ENCODE data around the gene ALKAL2.
"Not testable (repeated sequence)": the region's sequence is repeated elsewhere in the genome, so short reads cannot be mapped to it uniquely, and the experiment has no call there.

The ALKAL2 gene

GRCh38 chr2:287911-288757 is at the start of gene ALKAL2:
Gene ALKAL2, minus strand, starts transcription at chr2:288091. Its CDS starts 256 bp downstream, at chr2:287835.
- DNase-seq: no peak

GRCh38 chr2:336949-337348 is 49.1 kb upstream of the ALKAL2 start:
- DNase-seq: not testable (repeated sequence)

GRCh38 chr2:336360-336759 is 48.5 kb upstream of the ALKAL2 start:
- DNase-seq: no peak

- DNase-seq: no peak
Measured at GRCh38 chr2:332592-332991, 44.7 kb upstream of the ALKAL2 start.

GRCh38 chr2:328761-329160 is 40.9 kb upstream of the ALKAL2 start:
- DNase-seq: no peak

- DNase-seq: no peak
Measured at GRCh38 chr2:323035-323434, 35.1 kb upstream of the ALKAL2 start.

GRCh38 chr2:322326-322725 is 34.4 kb upstream of the ALKAL2 start:
- DNase-seq: no peak

GRCh38 chr2:320561-320960 is 32.7 kb upstream of the ALKAL2 start:
- no peak for DNase-seq

- no peak for DNase-seq
Measured at GRCh38 chr2:319059-319600, 31.2 kb upstream of the ALKAL2 start.

- DNase-seq: no peak
Measured at GRCh38 chr2:317501-318424, 29.9 kb upstream of the ALKAL2 start.

- no peak for DNase-seq
Measured at GRCh38 chr2:316381-316780, 28.5 kb upstream of the ALKAL2 start.

GRCh38 chr2:315925-316324 is 28.0 kb upstream of the ALKAL2 start:
- not testable (repeated sequence) for DNase-seq

- DNase-seq: no peak
Measured at GRCh38 chr2:314561-315336, 26.9 kb upstream of the ALKAL2 start.

GRCh38 chr2:313991-314390 is 26.1 kb upstream of the ALKAL2 start:
- DNase-seq: no peak

- DNase-seq: no peak
Measured at GRCh38 chr2:310994-311393, 23.1 kb upstream of the ALKAL2 start.

- no peak for DNase-seq
Measured at GRCh38 chr2:309954-310510, 22.1 kb upstream of the ALKAL2 start.

GRCh38 chr2:309148-309953 is 21.5 kb upstream of the ALKAL2 start:
- DNase-seq: no peak

- DNase-seq: no peak
Measured at GRCh38 chr2:305366-305765, 17.5 kb upstream of the ALKAL2 start.

GRCh38 chr2:296354-296753 is 8.5 kb upstream of the ALKAL2 start:
- no peak for DNase-seq

GRCh38 chr2:295090-295489 is 7.2 kb upstream of the ALKAL2 start:
- no peak for DNase-seq

- peak; percentile 55 for DNase-seq
Measured at GRCh38 chr2:290090-290722, 2.3 kb upstream of the ALKAL2 start.
